NCI-H446 treated with DMSO at 0.1 percent for 48 hours (cell line): Measurements from ENCODE around the gene ICAM3.
"Not testable (repeated sequence)": the region's sequence is repeated elsewhere in the genome, so short reads cannot be mapped to it uniquely, and the experiment has no call there.

Experiments used
- DNase-seq: peaks from one replicate; lab custom pipeline; 2025; lab: John Stamatoyannopoulos, UW

ICAM3 gene, protein sequence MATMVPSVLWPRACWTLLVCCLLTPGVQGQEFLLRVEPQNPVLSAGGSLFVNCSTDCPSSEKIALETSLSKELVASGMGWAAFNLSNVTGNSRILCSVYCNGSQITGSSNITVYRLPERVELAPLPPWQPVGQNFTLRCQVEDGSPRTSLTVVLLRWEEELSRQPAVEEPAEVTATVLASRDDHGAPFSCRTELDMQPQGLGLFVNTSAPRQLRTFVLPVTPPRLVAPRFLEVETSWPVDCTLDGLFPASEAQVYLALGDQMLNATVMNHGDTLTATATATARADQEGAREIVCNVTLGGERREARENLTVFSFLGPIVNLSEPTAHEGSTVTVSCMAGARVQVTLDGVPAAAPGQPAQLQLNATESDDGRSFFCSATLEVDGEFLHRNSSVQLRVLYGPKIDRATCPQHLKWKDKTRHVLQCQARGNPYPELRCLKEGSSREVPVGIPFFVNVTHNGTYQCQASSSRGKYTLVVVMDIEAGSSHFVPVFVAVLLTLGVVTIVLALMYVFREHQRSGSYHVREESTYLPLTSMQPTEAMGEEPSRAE

GRCh38 chr19:10339380-10339960 is at the start of gene ICAM3:
Gene ICAM3, minus strand, starts transcription at chr19:10339624. Its CDS starts 10 bp downstream, at chr19:10339614.
- DNase-seq = no peak

DNA sequence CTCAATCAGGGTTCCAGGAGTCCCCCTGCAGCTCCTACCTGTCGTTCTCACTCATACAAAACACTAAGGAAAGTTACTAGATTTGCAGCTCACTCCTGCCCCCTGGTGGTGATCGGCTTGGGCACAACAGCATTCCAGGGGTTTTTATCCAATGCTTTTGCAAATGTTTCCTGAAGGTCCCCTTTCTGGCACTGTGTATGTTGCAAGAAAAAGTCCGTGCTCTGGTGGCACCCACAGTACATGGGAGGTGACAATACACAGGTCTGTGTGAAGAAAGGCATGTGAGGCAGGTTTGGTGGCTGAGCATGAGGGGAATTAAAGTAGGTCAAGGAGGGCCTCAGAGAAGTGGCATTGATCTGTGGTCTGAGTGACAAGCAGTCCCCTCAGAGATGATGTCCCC is 49.5 kb upstream of the ICAM3 start:
- peak; percentile 43 for DNase-seq

GRCh38 chr19:10384580-10384979 is 45.2 kb upstream of the ICAM3 start:
- no peak for DNase-seq

- not testable (repeated sequence) for DNase-seq
These were observed 43.7 kb upstream of the ICAM3 start for GRCh38 chr19:10383223-10383499.

DNA sequence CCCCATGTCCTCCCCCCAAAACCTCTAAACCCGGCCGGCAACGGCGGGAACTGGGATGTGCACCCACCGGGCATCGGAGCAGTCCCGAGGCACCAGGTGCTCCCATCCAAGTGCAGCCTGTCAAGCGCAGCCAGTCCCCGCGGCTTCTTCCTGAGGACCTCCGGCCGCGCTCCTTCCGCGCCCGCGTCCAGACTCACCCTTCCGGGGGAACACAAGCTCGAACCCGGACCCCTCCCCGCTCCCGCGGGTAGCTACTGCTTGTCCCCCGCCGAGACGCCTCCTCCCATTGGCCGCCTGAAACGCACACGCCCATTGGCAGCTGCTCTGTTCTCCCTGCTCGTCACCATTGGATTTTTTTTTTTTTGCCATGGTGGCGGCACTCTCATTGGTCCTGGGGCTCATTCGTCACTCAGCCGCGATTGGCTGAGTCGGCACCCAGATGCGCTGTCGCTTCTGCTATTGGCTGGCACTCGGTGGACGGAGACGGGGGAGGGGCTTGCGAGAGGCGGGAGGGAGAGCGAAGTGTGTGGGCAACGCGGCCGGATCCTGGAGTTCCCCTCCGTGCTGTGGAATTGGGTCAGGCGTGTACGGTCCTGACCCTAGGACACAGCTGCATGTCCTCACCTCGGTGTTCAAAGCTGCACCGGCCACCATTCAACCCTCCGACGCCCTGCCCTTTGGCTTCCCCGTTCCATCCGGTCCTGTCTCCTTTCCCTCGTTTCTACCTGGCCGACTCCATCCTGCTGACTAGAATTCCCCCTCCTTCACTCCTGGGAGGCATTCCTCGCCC is 41.1 kb upstream of the ICAM3 start, which contains the start of gene TYK2:
Gene TYK2, minus strand, starts transcription at position 260 of the 790 bp plus-strand sequence. CDS start 2,166 bp downstream, outside the sequence.
- DNase-seq = peak; percentile 99

DNA sequence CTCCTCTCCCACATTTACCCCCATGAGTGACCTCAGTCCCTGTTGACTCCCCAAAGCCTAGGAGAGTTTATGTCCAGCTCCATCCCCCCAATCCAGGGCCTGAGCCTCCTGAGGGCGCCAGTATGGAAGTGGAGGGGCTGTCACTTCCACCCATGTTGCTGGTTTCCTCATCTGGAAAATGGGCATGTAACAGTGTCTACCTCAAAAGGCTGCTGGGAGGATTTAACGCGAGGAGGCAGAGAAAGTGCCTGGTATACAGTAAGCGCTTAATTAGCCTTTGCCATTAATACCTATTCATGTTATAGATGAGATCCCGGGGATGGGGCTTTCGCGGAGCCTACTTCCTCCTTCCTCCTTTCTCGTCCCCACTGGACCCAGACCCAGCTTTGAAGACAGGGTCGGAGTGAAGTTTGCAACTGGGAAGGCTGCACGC is 40.5 kb upstream of the ICAM3 start:
- DNase-seq = no peak

DNA sequence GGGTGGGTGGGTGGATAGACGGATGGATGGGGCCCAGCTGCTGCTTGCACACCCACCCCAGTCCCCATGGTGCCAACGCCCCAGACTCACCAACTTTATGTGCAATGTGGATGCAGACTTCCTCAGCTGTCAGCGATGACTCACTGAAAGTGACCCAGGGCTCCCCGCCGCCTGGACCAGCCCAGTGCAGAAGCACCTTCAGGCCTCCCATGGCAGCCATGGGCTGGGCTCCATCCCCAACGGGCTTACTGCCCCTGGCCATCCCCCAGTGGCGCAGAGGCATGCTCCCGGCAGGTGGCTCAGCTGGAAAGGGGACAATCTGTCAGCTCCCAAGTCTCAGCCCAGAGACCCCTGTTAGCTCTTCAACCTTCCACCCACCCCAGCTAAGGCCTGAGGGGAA is 38.7 kb upstream of the ICAM3 start:
- no peak for DNase-seq

DNA sequence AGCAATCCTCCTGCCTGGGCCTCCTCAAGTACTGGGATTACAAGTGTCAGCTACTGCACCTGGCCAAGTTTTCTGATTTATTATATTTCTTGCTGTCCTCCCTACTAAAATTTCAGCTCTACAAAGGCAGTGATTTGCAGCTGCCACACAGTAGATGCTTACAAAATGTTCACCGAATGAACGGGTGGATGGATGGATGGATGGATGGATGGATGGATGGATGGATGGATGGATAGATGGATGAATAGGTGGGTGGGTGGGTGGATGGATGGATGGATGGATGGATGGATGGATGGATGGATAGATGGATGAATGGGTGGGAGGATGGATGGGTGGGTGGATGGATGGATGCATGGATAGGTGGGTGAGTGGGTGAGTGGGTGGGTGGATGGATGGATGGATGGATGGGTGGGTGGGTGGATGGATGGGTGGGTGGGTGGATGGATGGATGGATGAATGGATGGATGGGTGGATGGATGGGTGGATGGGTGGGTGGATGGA is 37.8 kb upstream of the ICAM3 start:
- DNase-seq = not testable (repeated sequence)

- no peak for DNase-seq
These were observed 35.5 kb upstream of the ICAM3 start for GRCh38 chr19:10374931-10375330.

DNA sequence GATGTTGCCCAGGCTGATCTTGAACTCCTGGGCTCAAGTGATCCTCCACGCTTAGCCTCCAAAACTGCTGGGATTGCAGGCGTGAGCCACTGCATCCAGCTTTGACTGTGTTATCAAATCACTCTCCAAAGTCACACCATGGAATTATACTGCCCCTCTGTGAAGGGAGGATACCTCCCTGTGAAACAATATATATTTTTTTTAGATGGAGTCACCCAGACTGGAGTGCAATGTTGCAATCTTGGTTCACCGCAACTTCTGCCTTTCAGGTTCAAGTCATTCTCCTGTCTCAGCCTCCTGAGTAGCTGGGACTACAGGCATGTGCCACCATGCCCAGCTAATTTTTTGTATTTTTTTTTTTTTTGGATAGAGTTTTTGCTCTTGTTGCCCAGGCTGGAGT is 33.3 kb upstream of the ICAM3 start:
- DNase-seq = no peak

- DNase-seq = no peak
These were observed 28.8 kb upstream of the ICAM3 start for GRCh38 chr19:10368101-10368803.

DNA sequence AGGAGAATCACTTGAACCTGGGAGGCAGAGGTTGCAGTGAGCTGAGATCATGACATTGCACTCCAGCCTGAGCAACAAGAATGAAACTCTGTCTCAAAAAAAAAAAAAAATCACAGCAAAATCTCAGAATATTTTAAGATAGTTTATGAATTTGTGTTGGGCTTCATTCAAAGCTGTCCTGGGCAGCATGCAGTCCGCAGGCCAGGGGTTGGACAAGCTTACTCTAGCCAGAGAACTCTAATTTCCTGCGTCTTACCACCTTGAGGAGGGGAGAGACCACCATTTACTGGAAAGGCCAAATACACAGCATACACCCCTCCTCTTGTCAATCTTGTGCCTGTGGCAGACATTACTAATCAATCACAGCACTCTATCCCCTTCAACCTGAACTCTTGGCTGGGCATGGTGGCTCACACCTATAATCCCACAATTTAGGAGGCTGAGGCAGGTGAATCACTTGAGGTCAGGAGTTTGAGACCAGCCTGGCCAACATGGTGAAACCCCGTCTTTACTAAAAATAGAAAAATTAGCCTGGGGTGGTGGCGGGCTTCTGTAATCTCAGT is 27.6 kb upstream of the ICAM3 start:
- not testable (repeated sequence) for DNase-seq

DNA sequence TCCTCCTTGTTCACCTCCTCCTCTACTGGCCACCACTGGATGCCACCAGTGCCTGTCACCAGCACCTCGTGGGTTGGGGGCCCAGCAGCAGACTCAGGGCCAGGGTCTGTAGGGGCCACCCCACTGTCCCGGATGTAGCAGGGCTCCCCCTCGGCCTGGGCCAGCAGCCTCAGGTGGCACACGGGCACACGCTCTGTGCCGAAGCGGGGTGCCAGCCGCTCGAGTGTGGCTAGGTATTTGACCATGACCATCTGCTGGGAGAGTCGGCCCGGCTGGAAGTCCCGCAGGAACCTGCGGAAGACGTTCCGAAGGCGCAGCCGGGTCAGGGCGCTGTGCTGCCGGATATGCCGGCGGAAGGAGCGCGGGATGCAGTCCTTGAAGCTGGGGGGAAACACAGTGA is 26.1 kb upstream of the ICAM3 start:
- DNase-seq = no peak

DNA sequence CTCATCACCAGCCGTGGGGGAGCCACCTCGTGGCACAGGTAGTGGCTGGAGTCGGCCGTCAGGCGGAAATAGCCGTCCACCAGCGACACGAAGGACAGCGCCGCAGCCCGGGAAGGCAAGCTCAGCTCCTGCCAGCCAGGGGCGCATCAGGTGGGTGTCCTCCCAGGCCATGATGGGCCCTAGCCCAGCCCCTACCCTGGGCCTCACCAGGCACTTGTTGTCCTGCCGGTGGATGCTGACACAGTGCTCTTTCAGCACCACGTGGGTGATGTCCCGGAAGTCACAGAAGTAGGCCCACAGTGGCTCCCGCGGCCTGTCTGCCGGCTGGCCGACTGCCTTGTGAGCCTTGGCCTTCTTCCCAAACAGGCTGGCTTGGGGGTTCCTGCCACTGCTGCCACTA is 25.2 kb upstream of the ICAM3 start:
- no peak for DNase-seq

DNA sequence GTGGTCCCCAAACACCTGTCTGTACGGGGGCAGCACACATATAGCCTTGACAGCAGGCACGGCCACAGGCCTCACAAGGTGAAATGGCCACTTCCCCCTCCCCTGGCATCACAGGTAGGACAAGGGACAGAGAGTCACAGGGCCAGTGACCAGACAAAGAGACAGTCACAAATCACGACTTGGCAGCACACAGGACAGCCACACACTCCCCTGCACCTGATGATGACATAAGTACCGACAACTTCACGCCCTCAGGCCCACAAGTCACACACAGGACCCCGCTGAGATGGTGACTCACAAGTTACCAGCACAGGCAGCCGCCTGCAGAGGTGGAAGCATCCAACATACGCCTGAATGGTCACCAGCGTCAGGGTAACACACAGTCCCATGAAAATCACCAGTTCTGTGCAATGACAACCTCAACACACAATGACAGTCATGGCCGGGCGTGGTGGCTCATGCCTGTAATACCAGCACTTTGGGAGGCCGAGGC is 24.4 kb upstream of the ICAM3 start:
- no peak for DNase-seq

DNA sequence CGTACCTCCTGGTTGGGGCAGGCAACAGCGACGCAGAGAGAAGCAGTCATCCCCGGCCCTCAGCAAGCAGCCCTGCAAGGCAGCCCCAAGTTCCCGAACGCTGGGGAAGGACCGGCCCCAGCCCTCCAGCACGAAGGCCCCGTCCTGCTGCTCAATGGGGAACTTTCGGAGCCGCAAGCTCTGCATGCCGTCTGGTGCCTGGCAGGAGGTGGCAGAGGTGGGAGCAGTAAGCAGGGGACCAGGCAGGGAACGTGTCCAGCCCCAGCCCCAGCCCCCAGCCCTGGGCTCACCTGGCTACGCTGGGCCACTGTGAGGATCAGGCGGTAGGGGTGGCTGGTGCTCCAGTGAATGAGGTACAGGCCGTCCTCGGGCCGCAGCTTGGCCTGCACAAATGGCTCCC is 22.8 kb upstream of the ICAM3 start:
- DNase-seq = no peak

DNA sequence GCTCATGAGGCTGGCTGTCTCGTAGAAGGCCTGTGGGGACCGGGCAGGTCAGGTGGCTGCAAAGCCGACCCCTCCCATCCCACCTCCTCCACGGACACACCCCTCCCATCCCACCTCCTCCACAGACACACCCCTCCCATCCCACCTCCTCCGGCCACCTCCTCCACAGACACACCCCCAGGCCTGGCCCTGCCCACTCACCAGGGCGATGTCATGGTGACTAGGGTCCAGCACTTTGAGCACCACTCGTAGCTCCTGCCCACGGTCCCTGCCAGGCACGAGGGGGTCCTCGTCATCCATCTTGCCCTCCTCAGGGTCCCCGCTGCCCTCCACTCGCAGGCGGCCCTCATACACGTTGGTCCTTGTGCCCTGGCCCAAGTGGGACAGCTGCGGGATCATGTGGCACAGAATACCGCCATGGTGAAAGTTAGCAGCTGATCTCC is 22.2 kb upstream of the ICAM3 start:
- no peak for DNase-seq

DNA sequence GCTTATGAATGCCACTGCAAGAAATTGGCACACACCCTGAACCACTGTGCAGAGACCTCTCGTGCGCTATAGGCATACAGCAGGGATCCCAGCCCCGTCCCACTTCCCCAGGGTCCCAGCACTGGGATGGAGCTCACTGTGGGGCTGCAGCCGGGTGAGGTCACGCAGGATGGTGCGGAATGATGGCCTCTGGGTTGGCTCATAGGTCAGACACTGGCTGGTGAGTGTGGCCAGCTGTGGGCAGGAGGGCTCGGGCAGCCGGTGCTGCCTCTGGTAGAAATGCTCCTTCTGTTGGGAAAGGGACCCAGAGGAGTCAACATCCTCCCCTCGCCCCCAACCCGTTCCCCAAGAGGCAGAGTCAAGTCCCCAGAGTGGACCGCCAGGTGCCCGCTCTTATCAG is 17.0 kb upstream of the ICAM3 start:
- DNase-seq = no peak

DNA sequence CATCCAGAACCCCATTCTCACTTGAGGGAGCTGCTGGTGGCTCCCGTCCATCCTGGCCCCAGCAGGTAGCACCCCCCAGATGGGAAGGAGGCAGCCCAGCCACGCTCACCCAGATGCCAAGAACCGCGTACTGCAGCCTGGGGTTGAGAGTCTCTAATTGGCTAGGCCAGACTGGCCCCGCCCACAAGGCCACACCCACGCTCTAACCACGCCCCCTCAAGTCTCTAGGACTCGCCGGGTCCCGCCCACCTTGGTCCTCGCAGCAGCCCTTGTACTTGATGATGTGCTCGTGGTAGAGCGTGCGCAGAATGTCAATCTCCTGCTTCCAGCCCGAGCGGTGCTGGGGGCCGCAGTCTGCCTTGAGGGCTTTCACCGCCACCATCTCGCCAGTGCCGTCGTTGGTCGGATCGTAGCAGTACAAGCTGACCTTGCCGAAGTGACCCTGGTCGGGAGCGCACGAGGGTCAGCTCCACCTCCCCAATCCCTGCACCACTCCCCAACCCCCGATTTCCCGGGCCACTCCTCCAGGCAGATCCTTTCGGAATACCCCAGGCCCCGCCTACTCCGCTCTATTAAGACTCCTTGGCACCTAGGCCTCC is 14.5 kb upstream of the ICAM3 start:
- no peak for DNase-seq

- DNase-seq = no peak
These were observed 13.6 kb upstream of the ICAM3 start for GRCh38 chr19:10352764-10353671.
